ENCODE data around the gene KCNIP1. TPM values are rescaled to one million over a fixed set of nuclear protein-coding genes. Genes with fewer than 3 reads are reported as not detected.

Gene KCNIP1
- total RNA-seq, 1 donor from 2014 or later, result not detected

DNA sequence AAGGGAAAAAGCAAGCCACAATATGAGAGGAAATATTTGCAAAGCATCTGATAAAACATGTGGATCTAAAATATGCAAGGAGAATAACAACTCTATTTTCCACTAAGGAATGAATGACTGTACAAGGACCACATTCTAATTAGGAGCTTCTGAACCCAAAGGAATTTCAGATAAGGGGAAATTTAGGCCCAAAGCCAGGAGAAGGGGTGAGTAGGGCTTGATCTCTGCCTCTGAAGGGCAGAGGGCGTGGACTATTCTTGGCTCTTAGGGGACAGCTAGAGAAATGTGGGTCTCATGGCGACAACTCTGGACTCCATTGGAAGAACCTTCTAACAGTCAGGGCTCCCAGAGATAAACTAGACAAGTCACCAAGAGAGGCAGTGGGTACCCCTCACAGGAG lies 147.0 kb downstream of the KCNIP1 start:
- H3K27ac Mint-ChIP-seq, result no peak overlapping the region
- H3K4me1 Mint-ChIP-seq (ENCODE audit: low read depth), result no peaks in the 10 kb centered on the region
- H3K27me3 Mint-ChIP-seq (ENCODE audit: low read depth), result peaks cover 12% of the 10 kb centered on the region
- intact Hi-C loops (cut with micrococcal nuclease), result no loop called here
- H3K4me3 Mint-ChIP-seq (ENCODE audit: low read depth), result no peak overlapping the region
- no peaks in the 10 kb centered on the region for H3K9me3 Mint-ChIP-seq
- no peak for DNase-seq (ENCODE audit: low spot score)
- no peaks in the 10 kb centered on the region for H3K36me3 Mint-ChIP-seq (ENCODE audit: low read depth)

DNA sequence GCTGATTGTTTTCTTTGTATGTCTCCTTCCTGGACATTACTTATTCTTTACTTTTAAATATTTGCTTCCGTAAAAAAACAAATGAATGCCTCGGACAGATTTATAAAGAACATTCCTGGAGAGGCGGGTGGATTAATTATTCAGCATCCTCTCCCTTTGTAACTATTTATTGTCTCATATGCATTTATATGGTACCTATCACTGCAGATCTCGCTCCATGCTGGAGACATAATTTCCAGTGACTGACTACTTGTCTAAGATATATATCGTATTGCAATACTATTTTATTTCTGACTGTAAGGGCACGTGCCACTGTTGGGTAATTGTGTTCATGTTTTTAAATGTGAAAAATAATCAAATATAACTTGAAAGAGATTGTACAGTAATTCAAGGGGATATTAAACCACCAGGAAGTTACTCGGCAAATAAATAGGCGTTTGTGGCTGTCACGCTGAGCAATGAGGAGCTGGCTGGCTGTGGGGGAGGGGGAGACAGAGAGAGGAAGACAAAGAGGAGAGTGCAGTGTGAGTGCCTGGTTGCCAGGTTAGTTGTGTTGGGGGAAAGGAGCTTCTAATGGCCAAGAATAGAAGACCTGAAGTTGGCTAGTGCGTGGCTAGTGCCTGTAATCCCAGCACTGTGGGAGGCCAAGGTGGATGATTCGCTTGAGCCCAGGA lies 147.9 kb downstream of the KCNIP1 start:
- Mint-ChIP-seq H3K36me3 (ENCODE audit: low read depth) (no peaks in the 10 kb centered on the region), H3K27me3 (ENCODE audit: low read depth) (peaks cover 10% of the 10 kb centered on the region), H3K9me3 (no peaks in the 10 kb centered on the region), H3K4me3 (ENCODE audit: low read depth) (no peak overlapping the region), H3K27ac (no peak overlapping the region), H3K4me1 (ENCODE audit: low read depth) (no peaks in the 10 kb centered on the region)
- intact Hi-C loops (cut with micrococcal nuclease), result no loop called here
- DNase-seq (ENCODE audit: low spot score), result no peak

DNA sequence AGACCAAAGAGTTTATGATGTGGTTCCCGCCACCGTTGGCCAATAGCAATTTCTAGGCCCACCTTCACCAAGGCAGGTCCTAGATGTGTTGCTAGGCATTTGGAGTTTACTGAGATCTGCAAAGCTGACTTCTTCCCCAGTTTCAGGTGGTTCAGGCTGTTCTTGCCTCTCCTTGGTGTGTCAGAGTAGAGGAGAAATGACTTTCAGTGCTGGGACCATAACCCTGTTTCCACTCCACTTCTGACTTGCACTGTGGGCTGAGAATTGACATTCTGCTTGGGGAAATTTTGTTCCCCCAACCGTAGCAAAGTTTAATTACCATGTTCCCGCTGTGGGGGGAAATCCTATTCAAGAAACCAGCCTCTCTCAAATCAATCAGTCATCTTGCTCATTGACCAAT lies 151.7 kb downstream of the KCNIP1 start:
- H3K9me3 Mint-ChIP-seq, result no peaks in the 10 kb centered on the region
- intact Hi-C loops (cut with micrococcal nuclease), result no loop called here
- no peaks in the 10 kb centered on the region for H3K4me1 Mint-ChIP-seq (ENCODE audit: low read depth)
- H3K27ac Mint-ChIP-seq, result no peak overlapping the region
- peaks cover 6% of the 10 kb centered on the region for H3K27me3 Mint-ChIP-seq (ENCODE audit: low read depth)
- no peaks in the 10 kb centered on the region for H3K36me3 Mint-ChIP-seq (ENCODE audit: low read depth)
- H3K4me3 Mint-ChIP-seq (ENCODE audit: low read depth), result no peak overlapping the region
- DNase-seq (ENCODE audit: low spot score), result no peak

- H3K9me3 Mint-ChIP-seq, result no peaks in the 10 kb centered on the region
- intact Hi-C loops (cut with micrococcal nuclease), result no loop called here
- no peaks in the 10 kb centered on the region for H3K36me3 Mint-ChIP-seq (ENCODE audit: low read depth)
- no peaks in the 10 kb centered on the region for H3K4me1 Mint-ChIP-seq (ENCODE audit: low read depth)
- H3K4me3 Mint-ChIP-seq (ENCODE audit: low read depth), result no peak overlapping the region
- no peak for DNase-seq (ENCODE audit: low spot score)
- no peak overlapping the region for H3K27ac Mint-ChIP-seq
- H3K27me3 Mint-ChIP-seq (ENCODE audit: low read depth), result peaks cover 6% of the 10 kb centered on the region
These were observed 152.1 kb downstream of the KCNIP1 start for GRCh38 chr5:170655920-170656319.

- Mint-ChIP-seq H3K27me3 (ENCODE audit: low read depth) (peaks cover 6% of the 10 kb centered on the region), H3K4me3 (ENCODE audit: low read depth) (no peak overlapping the region), H3K9me3 (no peaks in the 10 kb centered on the region), H3K36me3 (ENCODE audit: low read depth) (no peaks in the 10 kb centered on the region), H3K4me1 (ENCODE audit: low read depth) (no peaks in the 10 kb centered on the region), H3K27ac (no peak overlapping the region)
- intact Hi-C loops (cut with micrococcal nuclease), result no loop called here
- no peak for DNase-seq (ENCODE audit: low spot score)
These were observed 152.5 kb downstream of the KCNIP1 start for GRCh38 chr5:170656346-170656745.

GRCh38 chr5:170660531-170660930 lies 156.7 kb downstream of the KCNIP1 start:
- no peaks in the 10 kb centered on the region for H3K9me3 Mint-ChIP-seq
- no peaks in the 10 kb centered on the region for H3K36me3 Mint-ChIP-seq (ENCODE audit: low read depth)
- peaks cover 8% of the 10 kb centered on the region for H3K27me3 Mint-ChIP-seq (ENCODE audit: low read depth)
- intact Hi-C loops (cut with micrococcal nuclease), result no loop called here
- no peak overlapping the region for H3K27ac Mint-ChIP-seq
- no peak for DNase-seq (ENCODE audit: low spot score)
- H3K4me3 Mint-ChIP-seq (ENCODE audit: low read depth), result no peak overlapping the region
- H3K4me1 Mint-ChIP-seq (ENCODE audit: low read depth), result no peaks in the 10 kb centered on the region

DNA sequence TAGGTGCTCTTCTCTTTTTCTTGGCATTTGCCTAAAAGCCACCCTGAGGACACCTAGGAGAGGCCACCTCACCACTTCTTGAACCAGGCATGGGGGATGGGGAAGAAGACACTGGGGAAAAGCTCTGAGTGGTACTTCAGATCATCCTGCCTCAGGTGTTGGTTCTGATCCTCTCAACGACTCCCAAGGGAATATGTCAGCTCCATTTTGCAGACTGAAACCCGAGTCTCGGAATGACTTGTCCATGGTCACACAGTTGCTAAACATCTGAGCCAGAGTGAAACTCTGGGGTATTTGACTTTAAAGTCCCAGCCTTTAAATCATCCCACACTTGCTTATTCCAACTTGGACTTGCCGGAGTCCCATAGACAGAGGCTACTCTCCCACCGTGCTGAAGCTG lies 159.1 kb downstream of the KCNIP1 start:
- Mint-ChIP-seq H3K36me3 (ENCODE audit: low read depth) (no peaks in the 10 kb centered on the region), H3K9me3 (no peaks in the 10 kb centered on the region), H3K4me3 (ENCODE audit: low read depth) (no peak overlapping the region), H3K27me3 (ENCODE audit: low read depth) (peaks cover 8% of the 10 kb centered on the region), H3K27ac (no peak overlapping the region), H3K4me1 (ENCODE audit: low read depth) (no peaks in the 10 kb centered on the region)
- DNase-seq (ENCODE audit: low spot score), result no peak
- intact Hi-C loops (cut with micrococcal nuclease), result no loop called here

- Mint-ChIP-seq H3K27me3 (ENCODE audit: low read depth) (peaks cover 28% of the 10 kb centered on the region), H3K27ac (no peak overlapping the region)
- intact Hi-C loops (cut with micrococcal nuclease), result no loop called here
These were observed 175.0 kb downstream of the KCNIP1 start for GRCh38 chr5:170678811-170679210.

DNA sequence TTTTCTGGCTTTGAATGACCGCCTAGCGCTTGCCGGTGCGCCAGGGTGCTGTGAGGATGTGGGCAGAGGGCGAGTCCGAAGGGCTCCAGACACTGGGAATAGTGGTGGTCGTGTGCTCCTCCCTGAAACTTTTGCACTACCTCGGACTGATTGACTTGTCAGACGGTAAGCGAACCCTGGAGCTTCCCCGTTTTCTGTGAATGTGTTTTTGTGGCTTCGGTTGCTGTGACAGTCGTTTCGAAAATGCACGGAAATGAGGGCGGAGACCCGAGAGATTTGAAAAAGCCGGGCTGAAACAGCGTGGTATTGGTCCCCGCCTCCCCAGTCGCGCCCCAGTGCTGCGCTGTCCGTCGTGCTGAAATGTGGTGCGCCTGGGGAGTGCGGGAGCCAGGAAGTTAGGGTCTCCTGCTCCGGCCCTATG lies 177.2 kb downstream of the KCNIP1 start:
- Mint-ChIP-seq H3K36me3 (ENCODE audit: low read depth) (no peaks in the 10 kb centered on the region), H3K4me3 (ENCODE audit: low read depth) (peak overlapping the region; percentile 18), H3K27me3 (ENCODE audit: low read depth) (peaks cover 33% of the 10 kb centered on the region), H3K27ac (no peak overlapping the region), H3K4me1 (ENCODE audit: low read depth) (peaks cover 4% of the 10 kb centered on the region), H3K9me3 (no peaks in the 10 kb centered on the region)
- peak; percentile 70 for DNase-seq (ENCODE audit: low spot score)
- intact Hi-C loops (cut with micrococcal nuclease), result no loop called here

More at GRCh38 chr5:170678811-170679210, 175.0 kb downstream of the KCNIP1 start:
- no peaks in the 10 kb centered on the region for H3K9me3 Mint-ChIP-seq
- H3K36me3 Mint-ChIP-seq (ENCODE audit: low read depth), result no peaks in the 10 kb centered on the region
- DNase-seq (ENCODE audit: low spot score), result no peak
- H3K4me1 Mint-ChIP-seq (ENCODE audit: low read depth), result peaks cover 4% of the 10 kb centered on the region
- H3K4me3 Mint-ChIP-seq (ENCODE audit: low read depth), result no peak overlapping the region

DNA sequence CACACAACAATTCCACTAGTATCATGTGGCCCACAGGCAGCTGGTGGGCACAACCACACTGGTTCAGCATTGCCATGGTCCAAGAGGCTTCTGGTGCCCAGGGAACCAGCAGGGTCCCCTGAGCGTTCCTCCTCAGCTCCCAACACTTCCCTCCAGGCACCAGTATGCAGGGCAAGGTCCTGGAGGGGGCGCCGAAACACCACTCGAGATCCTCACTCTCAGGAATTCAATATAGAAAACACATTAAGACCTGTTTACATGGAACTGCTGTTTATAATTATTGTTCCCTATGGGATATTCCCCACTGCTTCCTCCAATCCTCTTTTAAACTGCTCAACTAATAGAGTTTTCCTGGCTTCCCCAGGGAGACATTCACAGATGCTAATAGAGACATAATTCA lies 187.8 kb downstream of the KCNIP1 start:
- Mint-ChIP-seq H3K27me3 (ENCODE audit: low read depth) (peaks cover 20% of the 10 kb centered on the region), H3K4me1 (ENCODE audit: low read depth) (no peaks in the 10 kb centered on the region), H3K4me3 (ENCODE audit: low read depth) (no peak overlapping the region), H3K9me3 (no peaks in the 10 kb centered on the region), H3K36me3 (ENCODE audit: low read depth) (no peaks in the 10 kb centered on the region), H3K27ac (no peak overlapping the region)
- no peak for DNase-seq (ENCODE audit: low spot score)
- intact Hi-C loops (cut with micrococcal nuclease), result no loop called here

DNA sequence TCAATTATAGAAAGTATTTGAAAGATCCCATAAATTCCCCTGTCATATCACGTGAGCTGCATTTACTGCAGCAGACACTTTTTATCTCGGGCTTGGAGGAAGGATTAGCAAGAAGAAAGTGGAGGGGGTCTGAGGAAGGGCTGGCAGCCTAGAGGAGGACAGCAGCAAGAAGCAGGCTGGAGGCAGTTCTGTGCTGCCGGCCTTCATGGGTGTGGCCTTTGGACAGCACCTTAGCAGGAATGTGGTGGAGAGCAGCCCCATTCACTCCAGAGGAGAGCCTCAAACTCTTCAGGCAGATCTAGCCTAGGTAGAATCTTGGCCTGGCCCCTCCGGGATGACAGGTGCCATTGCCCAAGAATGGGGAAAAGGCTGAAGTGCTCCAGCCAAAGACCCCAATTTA lies 189.9 kb downstream of the KCNIP1 start:
- Mint-ChIP-seq H3K27ac (no peak overlapping the region), H3K27me3 (ENCODE audit: low read depth) (peaks cover 21% of the 10 kb centered on the region), H3K4me1 (ENCODE audit: low read depth) (no peaks in the 10 kb centered on the region), H3K9me3 (no peaks in the 10 kb centered on the region), H3K4me3 (ENCODE audit: low read depth) (no peak overlapping the region), H3K36me3 (ENCODE audit: low read depth) (no peaks in the 10 kb centered on the region)
- DNase-seq (ENCODE audit: low spot score), result no peak
- intact Hi-C loops (cut with micrococcal nuclease), result no loop called here

- H3K27me3 Mint-ChIP-seq (ENCODE audit: low read depth), result peaks cover 21% of the 10 kb centered on the region
- no peak overlapping the region for H3K27ac Mint-ChIP-seq
- intact Hi-C loops (cut with micrococcal nuclease), result no loop called here
- DNase-seq (ENCODE audit: low spot score), result no peak
- H3K4me3 Mint-ChIP-seq (ENCODE audit: low read depth), result no peak overlapping the region
- H3K36me3 Mint-ChIP-seq (ENCODE audit: low read depth), result no peaks in the 10 kb centered on the region
- no peaks in the 10 kb centered on the region for H3K4me1 Mint-ChIP-seq (ENCODE audit: low read depth)
- H3K9me3 Mint-ChIP-seq, result no peaks in the 10 kb centered on the region
These were observed 191.1 kb downstream of the KCNIP1 start for GRCh38 chr5:170694911-170695310.

DNA sequence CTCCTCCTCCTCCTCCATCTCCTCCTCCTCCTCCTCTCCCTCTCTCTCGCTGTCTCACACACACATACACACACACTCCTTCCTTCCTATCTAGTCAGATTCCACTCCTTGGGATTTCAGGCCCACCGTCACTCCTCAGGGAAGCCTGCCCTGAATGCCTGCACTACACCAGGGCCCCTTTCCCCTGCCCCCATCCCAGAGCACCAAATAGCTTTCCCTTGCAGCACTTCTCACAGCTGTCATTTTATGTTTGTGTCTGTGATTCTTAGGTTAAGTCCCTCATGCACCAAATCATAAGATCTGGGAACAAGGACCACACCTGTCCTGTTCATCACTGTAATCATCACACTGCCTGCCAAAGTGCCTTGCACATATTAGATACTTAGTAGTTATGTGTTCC lies 193.2 kb downstream of the KCNIP1 start:
- H3K27me3 Mint-ChIP-seq (ENCODE audit: low read depth), result peaks cover 16% of the 10 kb centered on the region
- H3K4me1 Mint-ChIP-seq (ENCODE audit: low read depth), result no peaks in the 10 kb centered on the region
- intact Hi-C loops (cut with micrococcal nuclease), result no loop called here
- H3K27ac Mint-ChIP-seq, result no peak overlapping the region
- DNase-seq (ENCODE audit: low spot score), result no peak
- no peak overlapping the region for H3K4me3 Mint-ChIP-seq (ENCODE audit: low read depth)
- H3K36me3 Mint-ChIP-seq (ENCODE audit: low read depth), result no peaks in the 10 kb centered on the region
- no peaks in the 10 kb centered on the region for H3K9me3 Mint-ChIP-seq

DNA sequence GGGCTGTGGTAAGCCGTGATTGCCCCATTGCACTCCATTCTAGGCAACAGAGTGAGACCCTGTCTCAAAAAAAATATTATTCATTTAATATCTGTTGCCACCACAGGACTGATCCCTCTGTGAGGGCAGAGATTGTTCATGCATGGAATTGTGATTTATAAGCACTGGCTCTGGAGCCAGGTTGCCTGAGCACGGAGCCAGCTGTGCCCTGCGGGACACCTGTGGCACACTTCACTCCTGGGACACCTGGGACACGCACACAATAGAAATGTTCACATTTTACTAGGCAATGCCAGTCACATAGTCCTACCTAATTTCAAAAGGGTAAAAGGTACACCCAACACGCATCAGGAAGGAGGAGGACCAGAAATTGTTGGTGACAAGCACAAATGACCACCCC lies 196.7 kb downstream of the KCNIP1 start:
- intact Hi-C loops (cut with micrococcal nuclease), result no loop called here
- H3K9me3 Mint-ChIP-seq, result no peaks in the 10 kb centered on the region
- no peak for DNase-seq (ENCODE audit: low spot score)

More for the DNA sequence above, 196.7 kb downstream of the KCNIP1 start:
- Mint-ChIP-seq H3K27me3 (ENCODE audit: low read depth) (peaks cover 5% of the 10 kb centered on the region), H3K4me3 (ENCODE audit: low read depth) (no peak overlapping the region), H3K4me1 (ENCODE audit: low read depth) (no peaks in the 10 kb centered on the region), H3K36me3 (ENCODE audit: low read depth) (no peaks in the 10 kb centered on the region), H3K27ac (no peak overlapping the region)
